GM12875 (cell line): ENCODE results near the gene LRRC42.

ENCODE experiments used
- H3K4me3 ChIP-seq: one replicate; pipeline ENCODE4 v1.5.1; 2011; ENCODE audit warnings: low read depth, low read length, control low read depth
- CTCF ChIP-seq: IDR thresholded peaks from 2 replicates; pipeline ENCODE4 v1.5.1; 2011; ENCODE audit warnings: low read depth, mild to moderate bottlenecking, control low read depth, inconsistent platforms, low read length, moderate library complexity, borderline replicate concordance; ENCODE audit not compliant: insufficient read depth

The LRRC42 gene

GRCh38 chr1:54012008-54012325 lies 65.8 kb downstream of the LRRC42 start:
- no peak overlapping the region for H3K4me3 ChIP-seq
- no peak for TF ChIP-seq CTCF

- no peak overlapping the region for H3K4me3 ChIP-seq
- TF ChIP-seq CTCF, result no peak
These were observed 66.7 kb downstream of the LRRC42 start for GRCh38 chr1:54012863-54013262.

GRCh38 chr1:54013393-54014008 lies 67.4 kb downstream of the LRRC42 start:
- H3K4me3 ChIP-seq, result no peak overlapping the region
- no peak for TF ChIP-seq CTCF

GRCh38 chr1:54014009-54014629 lies 68.0 kb downstream of the LRRC42 start:
- H3K4me3 ChIP-seq, result no peak overlapping the region
- TF ChIP-seq CTCF, result no peak

- no peak overlapping the region for H3K4me3 ChIP-seq
- no peak for TF ChIP-seq CTCF
These were observed 70.5 kb downstream of the LRRC42 start for GRCh38 chr1:54016343-54017282.
